ENCODE data around the gene SAMSN1. TPM values are rescaled to one million over a fixed set of nuclear protein-coding genes. Genes with fewer than 3 reads are reported as not detected.
"Not testable (repeated sequence)": the region's sequence is repeated elsewhere in the genome, so short reads cannot be mapped to it uniquely, and the experiment has no call there.

Gene SAMSN1
- polyA plus RNA-seq, 1 donor (not counting 4 experiments of a cell fraction or from before 2014, with no cell fraction given): not detected

GRCh38 chr21:14519000-14519399 lies 27.1 kb downstream of the SAMSN1 start:
- dilution Hi-C loops (cut with MboI; ENCODE audit: extremely low pct_ligation_motif_present, low sequenced_read_pairs): no loop called here
- Histone ChIP-seq H3K4me2 (ENCODE audit: control insufficient read depth, extremely low read depth, insufficient read depth, low read depth, low read length) (no peak overlapping the region), H3K36me3 (ENCODE audit: control insufficient read depth in 2 of 2, extremely low read depth in 1 of 2, insufficient read depth in 2 of 2, low read length in 2 of 2) (no peaks in the 10 kb centered on the region), H2AFZ (ENCODE audit: control insufficient read depth, low read length) (no peak overlapping the region), H3K4me3 (ENCODE audit: control insufficient read depth in 2 of 3, extremely low read depth in 1 of 3, insufficient read depth in 2 of 3, low read depth in 1 of 3, low read length in 3 of 3) (no peak overlapping the region), H3K9me3 (ENCODE audit: control insufficient read depth, low read depth, low read length) (no peaks in the 10 kb centered on the region), H3K9ac (ENCODE audit: control insufficient read depth, extremely low read depth, insufficient read depth, low read length) (no peak overlapping the region), H4K20me1 (ENCODE audit: control insufficient read depth, extremely low read depth, insufficient read depth, low read length) (no peaks in the 10 kb centered on the region), H3K9me1 (ENCODE audit: control insufficient read depth, extremely low read depth, insufficient read depth, low read length) (no peaks in the 10 kb centered on the region), H3K27me3 (ENCODE audit: control insufficient read depth, extremely low read depth, insufficient read depth, low read length) (no peaks in the 10 kb centered on the region), H3K4me1 (ENCODE audit: control insufficient read depth, extremely low read depth, insufficient read depth, low read length) (no peaks in the 10 kb centered on the region), H3K27ac (ENCODE audit: control insufficient read depth, insufficient read depth, low read length) (no peak overlapping the region), H3K79me2 (ENCODE audit: control insufficient read depth, insufficient read depth, low read length) (no peaks in the 10 kb centered on the region)
- FAIRE-seq (no peak), DNase-seq (ENCODE audit: low read depth, low spot score) (no peak)
- TF ChIP-seq EZH2 (IDR thresholded peaks at IDR 0.05; ENCODE audit: low read length) (no peak), CTCF (optimal IDR thresholded peaks at IDR 0.05 in 1 of 3, IDR thresholded peaks at IDR 0.05 in 1 of 3, conservative IDR thresholded peaks at IDR 0.05 in 1 of 3; ENCODE audit: extremely low read depth in 1 of 3, insufficient read depth in 2 of 3, low read length in 3 of 3) (no peak)

GRCh38 chr21:14513804-14514203 lies 32.3 kb downstream of the SAMSN1 start:
- no peak overlapping the region for H2AFZ ChIP-seq (ENCODE audit: control insufficient read depth, low read length)
- no peak for TF ChIP-seq EZH2 (IDR thresholded peaks at IDR 0.05; ENCODE audit: low read length)
- DNase-seq (ENCODE audit: low read depth, low spot score) (no peak), FAIRE-seq (no peak)
- H3K79me2 ChIP-seq (ENCODE audit: control insufficient read depth, insufficient read depth, low read length): no peaks in the 10 kb centered on the region
- H3K4me3 ChIP-seq (ENCODE audit: control insufficient read depth in 2 of 3, extremely low read depth in 1 of 3, insufficient read depth in 2 of 3, low read depth in 1 of 3, low read length in 3 of 3): no peak overlapping the region
- no peaks in the 10 kb centered on the region for H3K9me3 ChIP-seq (ENCODE audit: control insufficient read depth, low read depth, low read length)
- no peak overlapping the region for H3K9ac ChIP-seq (ENCODE audit: control insufficient read depth, extremely low read depth, insufficient read depth, low read length)
- dilution Hi-C loops (cut with MboI; ENCODE audit: extremely low pct_ligation_motif_present, low sequenced_read_pairs): no loop called here
- H3K27me3 ChIP-seq (ENCODE audit: control insufficient read depth, extremely low read depth, insufficient read depth, low read length): no peaks in the 10 kb centered on the region
- H3K36me3 ChIP-seq (ENCODE audit: control insufficient read depth in 2 of 2, extremely low read depth in 1 of 2, insufficient read depth in 2 of 2, low read length in 2 of 2): no peaks in the 10 kb centered on the region
- H3K4me2 ChIP-seq (ENCODE audit: control insufficient read depth, extremely low read depth, insufficient read depth, low read depth, low read length): no peak overlapping the region
- H3K4me1 ChIP-seq (ENCODE audit: control insufficient read depth, extremely low read depth, insufficient read depth, low read length): no peaks in the 10 kb centered on the region
- H3K9me1 ChIP-seq (ENCODE audit: control insufficient read depth, extremely low read depth, insufficient read depth, low read length): no peaks in the 10 kb centered on the region
- H4K20me1 ChIP-seq (ENCODE audit: control insufficient read depth, extremely low read depth, insufficient read depth, low read length): no peaks in the 10 kb centered on the region
- no peak overlapping the region for H3K27ac ChIP-seq (ENCODE audit: control insufficient read depth, insufficient read depth, low read length)

DNA sequence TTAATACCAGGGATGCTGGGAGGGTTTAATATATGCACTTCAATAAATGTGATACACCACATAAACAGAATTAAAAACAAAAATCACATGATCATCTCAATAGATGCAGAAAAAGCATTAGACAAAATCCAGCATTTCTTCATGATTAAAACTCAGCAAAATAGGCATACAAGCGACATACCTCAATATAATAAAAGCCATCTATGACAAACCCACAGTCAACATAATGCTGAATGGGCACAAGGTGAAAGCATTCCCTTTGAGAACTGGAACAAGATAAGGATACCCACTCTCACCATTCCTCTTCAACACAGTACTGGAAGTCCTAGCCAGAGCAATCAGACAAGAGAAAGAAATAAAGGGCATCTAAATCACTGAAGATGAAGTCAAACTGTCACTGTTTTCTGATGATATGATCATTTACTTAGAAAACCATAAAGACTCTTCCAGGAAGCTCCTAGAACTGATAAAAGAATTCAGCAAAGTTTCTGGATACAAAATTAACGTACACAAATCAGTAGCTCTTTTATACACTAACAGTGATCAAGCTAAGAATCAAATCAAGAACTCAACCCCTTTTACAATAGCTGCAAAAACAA lies 39.2 kb downstream of the SAMSN1 start:
- H4K20me1 ChIP-seq (ENCODE audit: control insufficient read depth, extremely low read depth, insufficient read depth, low read length); H2AFZ ChIP-seq (ENCODE audit: control insufficient read depth, low read length); DNase-seq (ENCODE audit: low read depth, low spot score); H3K9ac ChIP-seq (ENCODE audit: control insufficient read depth, extremely low read depth, insufficient read depth, low read length); H3K9me3 ChIP-seq (ENCODE audit: control insufficient read depth, low read depth, low read length); dilution Hi-C loops (cut with MboI; ENCODE audit: extremely low pct_ligation_motif_present, low sequenced_read_pairs); H3K4me1 ChIP-seq (ENCODE audit: control insufficient read depth, extremely low read depth, insufficient read depth, low read length); H3K4me3 ChIP-seq (ENCODE audit: control insufficient read depth in 2 of 3, extremely low read depth in 1 of 3, insufficient read depth in 2 of 3, low read depth in 1 of 3, low read length in 3 of 3); FAIRE-seq; H3K9me1 ChIP-seq (ENCODE audit: control insufficient read depth, extremely low read depth, insufficient read depth, low read length); H3K4me2 ChIP-seq (ENCODE audit: control insufficient read depth, extremely low read depth, insufficient read depth, low read depth, low read length); H3K27me3 ChIP-seq (ENCODE audit: control insufficient read depth, extremely low read depth, insufficient read depth, low read length); H3K36me3 ChIP-seq (ENCODE audit: control insufficient read depth in 2 of 2, extremely low read depth in 1 of 2, insufficient read depth in 2 of 2, low read length in 2 of 2); H3K79me2 ChIP-seq (ENCODE audit: control insufficient read depth, insufficient read depth, low read length); H3K27ac ChIP-seq (ENCODE audit: control insufficient read depth, insufficient read depth, low read length): not testable (repeated sequence)

Data from keratinocyte (primary cell).